HL-60 (cell line): ENCODE measurements around the gene REC114.

Source experiments
- POLR2AphosphoS5 ChIP-seq: IDR thresholded peaks from 2 replicates; pipeline ENCODE4 v1.6.1; 2012; ENCODE audit warnings: low read depth
- TF ChIP-seq, protein P1 (sequence below): IDR thresholded peaks from one replicate; pipeline ENCODE4 v1.5.1; 2011; ENCODE audit warnings: low read length, control low read depth, inconsistent platforms; ENCODE audit not compliant: insufficient read depth

DNA sequence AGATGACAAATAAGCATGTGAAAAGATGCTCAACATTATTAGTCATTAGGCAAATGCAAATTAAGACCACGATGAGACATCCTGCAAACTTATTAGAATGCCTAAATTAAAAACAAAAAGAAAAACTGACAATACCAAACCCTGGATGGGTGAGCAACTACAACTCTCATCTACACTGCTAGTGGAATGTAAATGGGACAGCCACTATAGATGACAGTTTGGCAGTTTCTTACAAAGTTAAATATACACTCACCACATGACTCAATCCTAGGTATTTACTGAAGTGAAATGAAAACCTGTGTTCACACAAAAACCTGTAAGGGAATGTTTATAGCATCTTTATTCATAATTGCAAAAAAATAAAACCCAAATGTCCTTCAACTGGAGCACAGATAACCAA is 115.6 kb downstream of the REC114 start:
- TF ChIP-seq POLR2AphosphoS5: no peak
- TF ChIP-seq, protein P1, sequence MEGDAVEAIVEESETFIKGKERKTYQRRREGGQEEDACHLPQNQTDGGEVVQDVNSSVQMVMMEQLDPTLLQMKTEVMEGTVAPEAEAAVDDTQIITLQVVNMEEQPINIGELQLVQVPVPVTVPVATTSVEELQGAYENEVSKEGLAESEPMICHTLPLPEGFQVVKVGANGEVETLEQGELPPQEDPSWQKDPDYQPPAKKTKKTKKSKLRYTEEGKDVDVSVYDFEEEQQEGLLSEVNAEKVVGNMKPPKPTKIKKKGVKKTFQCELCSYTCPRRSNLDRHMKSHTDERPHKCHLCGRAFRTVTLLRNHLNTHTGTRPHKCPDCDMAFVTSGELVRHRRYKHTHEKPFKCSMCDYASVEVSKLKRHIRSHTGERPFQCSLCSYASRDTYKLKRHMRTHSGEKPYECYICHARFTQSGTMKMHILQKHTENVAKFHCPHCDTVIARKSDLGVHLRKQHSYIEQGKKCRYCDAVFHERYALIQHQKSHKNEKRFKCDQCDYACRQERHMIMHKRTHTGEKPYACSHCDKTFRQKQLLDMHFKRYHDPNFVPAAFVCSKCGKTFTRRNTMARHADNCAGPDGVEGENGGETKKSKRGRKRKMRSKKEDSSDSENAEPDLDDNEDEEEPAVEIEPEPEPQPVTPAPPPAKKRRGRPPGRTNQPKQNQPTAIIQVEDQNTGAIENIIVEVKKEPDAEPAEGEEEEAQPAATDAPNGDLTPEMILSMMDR: no peak
